SHP77 treated with DMSO at 0.1 percent for 48 hours (cell line): ENCODE measurements around the gene MYCL.
"Not testable (repeated sequence)": the region's sequence is repeated elsewhere in the genome, so short reads cannot be mapped to it uniquely, and the experiment has no call there.

ENCODE experiments used
- DNase-seq: peaks from one replicate; lab custom pipeline; 2025; lab: John Stamatoyannopoulos, UW

MYCL gene

DNA sequence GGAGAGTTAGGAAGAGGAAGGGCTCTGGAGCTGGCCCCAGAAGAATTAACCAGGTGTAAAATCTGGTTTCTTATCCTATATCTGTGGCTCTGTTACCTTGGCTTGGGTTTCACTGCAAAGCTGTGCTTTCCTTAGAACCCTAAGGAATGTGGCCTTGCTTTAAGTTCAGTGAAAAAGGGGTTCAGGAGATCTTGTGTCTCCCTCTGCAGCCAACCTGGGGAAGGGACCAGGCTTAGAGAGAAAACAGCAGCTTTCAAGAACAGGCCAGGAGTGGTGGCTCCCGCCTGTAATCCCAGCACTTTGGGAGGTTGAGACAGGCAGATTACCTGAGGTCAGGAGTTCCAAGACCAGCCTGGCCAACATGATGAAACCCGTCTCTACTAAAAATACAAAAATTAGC is 16.1 kb upstream of the MYCL start:
- DNase-seq, result no peak

DNA sequence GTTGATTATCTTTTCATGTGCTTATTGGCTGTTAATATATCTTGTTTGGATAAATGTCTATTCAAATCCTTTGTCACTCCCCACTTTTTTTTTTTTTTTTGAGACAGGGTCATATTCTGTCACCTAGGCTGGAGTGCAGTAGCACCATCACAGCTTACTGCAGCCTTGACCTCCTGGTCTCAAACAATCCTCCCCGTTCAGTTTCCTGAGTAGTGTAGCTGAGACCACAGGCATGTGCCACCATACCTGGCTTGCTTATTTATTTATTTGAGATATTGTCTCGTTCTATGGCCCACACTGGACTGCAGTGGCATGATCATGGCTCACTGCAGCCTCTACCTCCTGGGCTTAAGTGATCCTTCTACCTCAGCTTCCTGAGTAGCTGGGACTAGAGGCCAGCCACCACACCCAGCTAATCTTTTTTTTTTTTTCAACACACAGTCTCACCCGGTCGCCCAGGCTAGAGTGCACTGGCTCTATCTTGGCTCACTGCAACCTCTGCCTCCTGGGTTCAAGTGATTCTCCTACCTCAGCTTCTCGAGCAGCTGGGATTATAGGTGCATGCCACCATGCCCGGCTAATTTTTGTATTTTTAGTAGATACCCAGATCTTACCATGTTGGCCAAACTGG is 13.9 kb upstream of the MYCL start:
- no peak for DNase-seq

DNA sequence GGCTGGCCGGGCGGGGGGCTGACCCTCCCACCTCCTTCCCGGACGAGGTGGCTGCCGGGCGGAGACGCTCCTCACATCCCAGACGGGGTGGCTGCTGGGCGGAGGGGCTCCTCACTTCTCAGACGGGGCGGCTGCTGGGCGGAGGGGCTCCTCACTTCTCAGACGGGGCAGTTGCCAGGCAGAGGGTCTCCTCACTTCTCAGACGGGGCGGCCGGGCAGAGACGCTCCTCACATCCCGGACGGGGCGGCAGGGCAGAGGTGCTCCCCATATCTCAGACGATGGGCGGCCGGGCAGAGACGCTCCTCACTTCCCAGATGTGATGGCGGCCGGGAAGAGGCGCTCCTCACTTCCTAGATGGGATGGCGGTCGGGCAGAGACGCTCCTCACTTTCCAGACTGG is 11.4 kb upstream of the MYCL start:
- not testable (repeated sequence) for DNase-seq

DNA sequence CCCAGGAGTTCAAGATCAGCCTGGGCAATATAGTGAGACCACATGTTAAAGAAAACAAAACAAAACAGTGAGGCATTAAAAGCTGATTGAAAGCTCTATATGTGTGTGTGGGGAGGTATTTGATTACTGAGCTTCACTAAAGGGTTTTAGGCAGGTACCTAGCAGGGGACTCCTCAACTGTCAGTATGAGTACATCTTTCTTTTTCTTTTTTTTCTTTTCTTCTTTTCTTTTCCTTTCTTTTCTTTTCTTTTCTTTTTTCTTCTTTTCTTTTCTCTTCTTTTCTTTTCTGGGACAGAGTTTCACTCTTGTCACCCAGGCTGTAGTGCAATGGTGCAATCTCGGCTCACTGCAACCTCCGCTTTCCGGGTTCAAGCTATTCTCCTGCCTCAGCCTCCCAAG is 8.5 kb upstream of the MYCL start:
- no peak for DNase-seq

DNA sequence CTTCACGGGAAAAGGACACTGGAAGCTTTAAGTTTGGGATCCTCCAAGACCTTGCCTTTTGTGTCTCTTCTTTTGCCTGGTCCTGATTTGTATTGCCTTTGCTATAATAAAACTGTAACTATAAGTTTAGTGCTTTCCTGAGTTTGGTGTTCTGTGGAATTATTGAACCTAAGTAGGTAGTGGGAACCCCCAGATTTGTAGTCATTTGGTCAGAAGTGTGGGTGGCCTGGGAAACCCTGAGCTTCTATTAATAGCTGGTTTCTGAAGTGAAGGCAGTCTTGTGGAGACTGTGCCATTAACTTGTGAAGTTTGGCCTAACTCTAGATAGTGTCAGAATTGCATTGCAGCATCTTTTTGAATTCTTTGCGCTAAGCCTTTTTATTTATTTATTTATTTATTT is 6.8 kb upstream of the MYCL start:
- no peak for DNase-seq

DNA sequence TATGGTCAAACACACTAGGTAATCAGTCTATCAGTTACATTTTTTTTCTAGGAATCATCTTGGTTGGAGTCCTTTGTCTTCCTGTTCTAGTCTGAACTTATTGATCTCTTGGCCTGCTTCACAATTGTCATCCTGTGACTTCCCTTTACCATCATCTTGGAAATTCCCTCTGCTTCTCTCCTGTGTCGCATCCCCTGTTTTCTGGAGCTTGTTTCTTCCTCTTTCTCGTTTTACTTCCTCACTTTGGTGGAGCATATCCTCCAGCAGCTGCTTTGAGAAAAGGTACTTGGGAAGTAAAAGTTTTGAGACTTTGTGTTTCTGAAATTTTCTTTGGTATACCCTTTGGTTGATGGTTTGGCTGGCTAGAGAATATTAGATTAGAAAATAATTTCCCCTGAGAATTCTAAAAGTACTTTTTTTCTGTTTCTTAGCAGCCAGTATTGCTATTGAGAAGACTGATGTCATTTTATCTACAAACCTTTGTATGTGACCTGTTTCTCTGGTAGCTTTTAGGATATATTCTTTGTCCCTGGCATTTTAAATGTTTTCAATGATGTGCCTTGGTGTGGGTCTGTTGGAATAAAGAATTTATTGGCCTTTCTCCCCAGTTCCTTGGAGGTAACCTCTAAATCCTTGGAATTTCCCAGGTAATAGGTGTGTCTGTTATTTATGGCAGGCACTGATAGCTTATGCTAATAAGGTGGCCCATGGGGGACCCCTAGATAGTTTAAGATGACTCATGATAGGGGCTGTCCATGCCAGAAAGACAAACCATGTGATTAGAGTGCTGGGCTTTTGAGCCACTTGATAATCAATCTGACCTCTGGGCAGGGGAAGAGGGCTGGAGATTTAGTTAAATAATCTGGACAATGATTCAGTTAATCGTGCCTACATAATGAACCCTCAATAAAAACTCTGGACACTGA is 6.1 kb upstream of the MYCL start:
- no peak for DNase-seq

DNA sequence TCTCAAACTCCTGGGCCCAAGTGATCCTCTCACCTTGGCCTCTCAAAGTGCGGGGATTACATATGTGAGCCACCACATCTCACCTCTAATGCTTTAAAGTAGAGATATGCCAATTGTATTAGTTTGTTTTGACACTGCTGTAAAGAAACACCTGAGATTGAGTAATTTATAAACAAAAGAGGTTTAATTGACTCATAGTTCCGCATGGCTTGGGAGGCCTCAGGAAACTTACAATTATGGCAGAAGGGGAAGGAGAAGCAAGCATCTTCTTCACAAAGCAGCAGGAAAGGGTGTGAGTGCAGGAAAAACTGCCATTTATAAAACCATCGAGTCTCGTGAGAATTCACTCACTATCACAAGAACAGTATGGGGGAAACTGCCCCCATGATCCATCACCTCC is 3.5 kb upstream of the MYCL start:
- DNase-seq, result no peak

DNA sequence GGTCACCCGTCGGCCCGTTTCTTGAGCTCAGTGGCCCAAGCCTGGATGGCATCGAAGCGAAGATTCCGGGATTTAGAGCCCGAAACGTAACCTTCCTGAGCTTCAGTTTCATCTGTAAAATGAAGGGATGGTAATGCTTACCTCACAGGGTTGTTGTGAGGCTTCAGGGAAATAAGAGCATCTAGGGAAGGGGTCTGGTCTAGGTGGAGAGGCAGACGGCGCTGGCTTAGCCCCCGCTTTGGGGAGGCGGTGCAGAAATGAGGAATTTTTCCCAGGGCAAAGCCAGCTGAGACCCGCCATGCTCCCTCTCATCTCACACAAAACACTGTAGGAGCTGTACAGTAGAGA is 717 bp upstream of the MYCL start:
- DNase-seq, result no peak

DNA sequence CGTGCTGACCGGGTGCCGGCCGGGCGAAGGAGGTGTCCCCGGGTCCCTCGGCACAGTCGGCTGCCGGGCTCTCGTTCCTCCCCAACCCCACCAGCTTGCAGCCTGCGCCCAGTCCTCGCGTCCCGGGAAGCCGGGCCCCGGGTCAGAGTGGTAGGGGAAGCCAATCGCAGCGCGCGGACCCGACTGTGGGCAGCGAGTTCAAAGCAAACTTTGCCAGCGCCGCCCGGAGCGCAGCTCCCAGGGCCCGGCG is 328 bp downstream of the MYCL start:
- no peak for DNase-seq

DNA sequence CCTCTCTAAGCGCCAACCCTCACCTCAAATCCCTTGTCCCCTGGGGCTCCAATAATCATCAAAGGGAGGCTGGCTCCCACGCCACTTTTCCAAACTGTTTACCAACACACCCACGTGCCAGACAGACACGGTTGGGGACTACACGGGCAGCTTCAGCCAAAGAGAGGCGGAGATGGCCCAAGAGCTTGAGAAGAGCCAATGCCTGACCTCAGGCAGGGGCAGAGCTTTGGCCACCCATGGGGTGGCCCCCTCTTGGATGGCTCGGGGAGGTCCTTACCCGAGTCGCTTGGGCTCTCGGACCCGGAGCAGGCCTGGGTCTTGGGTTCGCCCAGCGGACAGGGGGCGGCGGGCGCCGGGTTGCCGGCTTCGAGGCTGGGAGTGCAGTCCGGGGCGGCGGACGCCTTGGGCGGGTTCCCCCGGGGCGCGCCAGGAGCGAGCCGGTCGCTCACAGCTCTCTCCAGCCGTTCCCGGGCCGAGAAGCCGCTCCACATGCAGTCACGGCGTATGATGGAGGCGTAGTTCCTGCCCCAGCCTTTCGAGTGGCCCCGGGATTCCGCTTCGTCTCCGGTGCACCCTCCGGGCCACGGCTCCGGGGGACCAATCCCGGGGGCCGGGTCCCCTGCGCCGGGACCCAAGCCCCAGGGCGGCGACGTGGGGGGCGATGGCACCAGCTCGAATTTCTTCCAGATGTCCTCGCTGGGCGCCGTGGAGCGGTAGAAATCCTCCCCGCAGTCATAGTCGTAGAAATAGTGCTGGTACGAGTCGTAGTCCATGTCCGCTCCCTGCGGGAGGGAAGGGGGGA is 854 bp downstream of the MYCL start:
- no peak for DNase-seq

DNA sequence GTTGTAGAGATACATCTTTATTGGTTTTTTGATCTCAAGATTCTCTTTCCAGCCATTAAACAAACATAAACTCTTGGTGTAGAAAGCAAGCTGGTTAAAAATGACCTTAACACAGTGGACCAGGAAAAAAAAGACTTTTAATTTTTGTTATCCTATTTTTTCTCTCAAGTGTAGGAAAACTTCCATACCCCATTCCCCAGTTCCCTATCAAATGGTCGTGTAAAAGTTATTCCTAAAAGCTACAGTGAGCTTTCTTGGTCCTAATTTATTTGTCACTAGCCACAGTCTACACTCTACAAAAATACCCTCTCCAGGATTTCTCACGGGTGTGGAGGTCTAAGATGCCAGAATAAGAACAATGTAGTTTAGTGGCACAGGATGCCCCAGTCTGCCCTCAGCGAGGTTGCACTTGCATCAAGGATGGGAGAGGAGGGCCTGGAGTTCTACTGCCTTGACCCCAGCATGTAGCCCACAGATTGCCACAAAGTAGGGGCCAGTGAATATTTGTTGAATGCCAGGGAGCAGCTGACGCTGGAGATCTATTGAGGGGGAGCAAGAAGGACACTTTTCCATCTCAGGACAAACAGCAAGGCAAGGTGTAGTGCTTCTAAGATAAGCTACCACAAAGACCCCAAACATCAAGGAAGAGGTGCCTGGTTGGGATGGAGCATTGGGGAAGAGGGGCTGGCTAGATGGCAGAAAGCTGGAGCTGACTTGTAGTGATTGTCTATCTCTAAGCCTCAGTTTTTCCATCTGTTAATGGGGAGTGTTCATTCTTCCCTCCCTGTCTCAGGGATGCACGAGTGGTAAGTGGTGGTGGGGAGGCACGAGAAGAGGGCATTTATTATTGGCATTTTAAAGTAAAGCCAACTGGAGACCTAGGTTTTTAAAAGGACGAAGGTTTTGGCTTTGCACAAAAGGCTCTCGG is 1.8 kb downstream of the MYCL start:
- DNase-seq, result no peak

DNA sequence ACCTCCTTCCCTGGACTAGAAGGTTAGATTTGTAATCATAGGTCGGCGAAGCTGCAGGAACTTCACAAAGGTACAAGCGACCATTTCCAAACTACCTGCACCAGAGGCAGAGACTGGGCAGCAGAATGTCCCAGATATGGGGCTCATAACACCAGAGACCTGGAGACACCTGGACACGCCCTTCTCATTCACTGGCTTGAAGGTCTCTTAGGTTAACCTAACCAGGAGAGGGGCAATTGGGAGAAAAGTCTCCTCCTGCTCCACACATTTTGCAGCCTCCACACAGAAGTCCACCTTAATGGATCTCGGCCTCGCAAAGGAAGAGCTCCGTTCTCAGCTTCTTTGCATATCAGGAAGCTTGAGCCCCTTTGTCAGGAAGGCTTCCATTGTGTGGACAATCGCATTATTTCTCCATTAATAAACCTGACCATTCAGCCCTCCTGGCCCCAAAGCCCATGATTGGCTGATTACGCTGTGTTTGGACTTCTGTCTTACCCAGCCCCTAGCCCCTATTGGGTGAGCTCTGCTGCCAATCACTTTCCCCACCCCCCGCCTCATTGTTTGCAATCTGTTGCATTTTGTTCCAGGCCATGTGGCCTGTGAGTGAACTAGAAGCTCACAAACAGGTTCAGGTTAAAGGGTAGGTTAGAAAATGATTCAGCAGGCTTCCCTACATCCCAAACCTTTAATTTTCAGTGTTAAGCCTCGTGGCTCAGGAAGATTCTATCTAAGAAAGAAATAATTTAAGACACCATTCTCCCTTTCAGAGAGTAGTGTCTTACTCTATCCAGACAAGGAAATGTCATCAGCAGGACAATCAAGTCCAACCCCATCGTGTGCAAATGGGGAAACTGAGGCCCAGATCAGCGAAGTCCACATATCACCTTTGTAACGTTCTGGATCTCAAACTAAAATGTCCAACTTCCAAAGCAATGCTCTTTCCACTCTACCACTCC is 2.8 kb downstream of the MYCL start:
- no peak for DNase-seq

DNA sequence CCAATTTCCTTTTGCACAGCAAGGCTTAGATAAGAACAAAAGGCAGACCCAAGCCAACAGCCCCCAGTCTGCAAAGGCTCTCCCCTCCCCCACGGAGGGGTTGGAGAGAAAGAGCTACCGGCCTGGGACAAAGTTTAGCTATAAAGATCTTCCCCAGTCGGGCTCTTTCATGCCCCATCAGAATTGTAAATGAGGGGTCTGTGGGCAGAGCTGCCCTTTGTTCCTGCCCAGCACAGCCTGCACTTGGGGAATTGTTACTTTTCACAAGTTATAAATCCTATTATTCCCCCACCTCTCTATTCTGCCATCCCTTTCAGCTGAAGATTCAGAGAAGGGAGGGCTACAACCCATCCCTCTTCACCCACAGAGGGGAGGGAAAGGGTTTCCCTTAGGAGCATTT is 3.5 kb downstream of the MYCL start:
- DNase-seq, result no peak

DNA sequence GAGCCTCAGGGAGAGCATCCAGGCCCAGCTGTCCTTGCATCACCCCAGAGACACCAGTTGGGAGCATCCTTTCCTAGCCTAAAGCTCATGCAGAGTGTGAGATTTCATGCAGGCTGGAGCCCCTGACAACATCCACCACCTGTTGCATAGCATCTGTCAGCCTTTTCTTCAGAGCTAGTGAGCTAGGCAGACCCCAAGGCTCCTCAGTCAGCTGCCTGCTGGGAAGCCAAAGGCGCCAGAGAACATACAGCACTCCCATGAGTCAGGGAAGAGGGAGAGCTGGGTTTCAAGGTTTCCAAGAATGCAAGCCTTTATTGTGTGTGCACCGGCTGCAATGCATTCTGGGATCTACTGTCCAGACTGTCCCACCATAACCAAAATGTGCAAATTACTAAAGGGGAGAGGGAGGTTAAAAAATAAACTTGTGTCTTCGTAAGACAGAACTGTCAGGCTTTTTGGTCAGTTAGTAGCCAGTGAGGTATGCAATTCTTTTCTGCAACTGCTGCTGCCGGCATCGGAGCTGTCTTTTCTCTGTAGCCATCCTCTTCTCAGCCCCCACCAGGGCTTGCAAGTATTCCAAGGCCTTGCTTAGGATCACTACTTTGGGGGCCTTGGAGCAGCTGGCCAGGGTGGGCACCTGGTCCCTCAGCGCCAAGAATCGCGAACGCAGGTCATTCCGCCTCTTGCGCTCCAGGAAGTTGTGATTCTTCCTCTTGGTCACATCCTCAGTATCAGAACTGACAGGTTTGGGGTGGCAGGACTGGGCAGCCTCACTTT is 4.6 kb downstream of the MYCL start:
- no peak for DNase-seq

DNA sequence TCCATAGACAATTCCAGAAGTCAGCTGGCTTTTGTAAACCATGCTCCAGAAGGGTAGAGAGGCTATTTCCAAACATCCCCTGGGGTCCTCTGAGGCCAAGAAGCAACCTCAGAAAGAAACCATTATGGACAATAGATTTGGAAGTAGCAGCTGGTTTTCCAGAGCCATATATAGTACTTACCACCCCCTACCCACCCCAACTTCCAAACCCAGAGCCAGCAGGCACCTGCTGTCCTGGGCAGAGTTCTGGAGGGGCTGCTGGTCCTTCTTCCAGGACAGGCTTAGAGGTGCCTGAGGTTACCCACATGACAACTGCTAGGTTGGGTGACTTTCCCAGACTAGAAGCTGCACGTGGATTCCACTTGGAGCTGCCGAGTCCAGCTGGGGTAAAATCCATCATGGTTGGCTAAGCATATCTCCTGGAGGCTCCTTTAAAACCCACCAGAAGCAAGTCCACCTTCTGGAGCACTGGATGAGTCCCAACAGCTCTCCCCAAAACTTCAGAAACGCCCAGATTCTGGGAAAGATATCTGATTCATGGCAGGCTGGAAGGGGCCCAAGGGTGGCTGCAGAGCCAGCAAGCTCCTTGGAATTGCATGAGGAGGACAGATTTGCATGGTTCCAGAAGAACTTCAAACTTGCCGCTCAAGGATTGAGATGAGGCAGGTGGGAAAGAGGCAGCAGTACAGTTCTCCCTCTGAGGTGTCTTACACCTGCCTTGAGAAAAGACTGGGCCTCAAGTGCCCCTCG is 5.8 kb downstream of the MYCL start:
- DNase-seq, result no peak

DNA sequence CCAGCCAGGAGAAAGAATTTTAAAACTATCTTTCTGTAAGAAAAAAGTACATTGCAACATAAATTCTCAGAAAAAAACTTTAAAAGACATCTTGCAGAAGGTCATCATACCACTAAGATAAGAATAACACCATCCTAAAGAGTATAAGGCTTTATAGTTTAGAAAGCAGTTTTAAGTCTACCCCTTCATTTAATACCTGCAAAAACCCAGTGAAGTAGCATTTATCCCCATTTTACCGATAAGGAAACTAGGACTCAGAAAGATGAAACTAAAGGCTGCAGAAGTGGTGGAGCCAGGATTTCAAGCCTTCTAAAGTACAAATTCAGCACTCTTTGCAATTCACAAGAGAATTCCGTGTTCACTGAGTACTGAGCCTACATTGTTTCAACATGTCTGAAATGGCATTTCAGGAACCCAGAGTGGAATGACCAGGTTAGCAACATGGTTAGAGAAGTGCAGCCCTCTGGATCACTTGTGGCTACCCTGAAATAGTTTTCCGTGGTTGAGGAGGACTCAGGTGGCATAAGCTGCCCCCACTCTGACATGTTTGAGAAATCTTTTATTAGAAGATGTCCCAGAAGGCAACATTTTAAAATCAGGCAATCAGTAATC is 6.7 kb downstream of the MYCL start:
- no peak for DNase-seq

DNA sequence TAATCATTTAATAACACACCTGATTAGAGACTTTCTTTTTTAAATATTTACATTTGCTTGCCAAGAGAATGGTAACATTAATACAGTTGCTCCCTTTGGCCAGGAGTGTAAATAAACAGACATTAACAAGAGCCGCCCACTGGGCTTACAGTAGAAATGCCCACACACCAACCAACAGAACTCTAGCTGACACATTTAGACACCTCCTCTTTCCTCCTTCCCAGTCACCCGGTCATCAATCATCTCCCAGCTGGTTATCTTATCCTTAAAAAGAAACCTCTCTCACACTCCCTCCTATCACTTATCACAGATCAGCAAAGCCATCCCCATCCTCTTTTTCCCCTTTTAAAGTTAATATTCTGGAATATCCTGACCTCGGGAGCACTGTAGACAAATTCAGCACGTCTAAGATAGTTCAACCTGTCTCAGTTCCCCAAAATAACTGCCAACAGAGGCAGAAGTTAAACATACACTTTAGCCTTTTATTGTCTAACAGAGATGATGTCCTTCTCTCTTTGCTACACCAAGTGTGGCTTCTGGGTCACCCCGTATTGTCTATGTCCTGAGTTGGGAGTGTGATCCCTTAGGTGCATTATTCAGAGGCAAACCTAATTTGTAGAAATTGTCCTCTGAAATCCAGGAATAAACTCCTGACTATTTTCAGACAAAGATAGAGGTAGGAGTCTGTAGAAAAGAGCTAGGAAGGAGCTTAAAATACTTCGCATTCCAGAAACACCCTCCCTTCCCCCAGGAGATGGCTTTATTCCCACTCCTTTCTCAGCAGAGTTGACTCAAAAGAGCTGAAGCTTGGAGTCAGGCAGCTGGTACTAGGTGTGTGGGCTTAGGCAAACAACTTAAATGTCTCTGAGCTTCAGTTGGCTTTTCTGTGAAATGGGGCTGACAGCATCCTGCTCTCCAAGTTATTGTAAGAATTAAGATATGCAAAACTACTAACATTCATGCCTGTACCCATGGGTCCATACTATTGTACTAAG is 8.8 kb downstream of the MYCL start:
- DNase-seq, result no peak

DNA sequence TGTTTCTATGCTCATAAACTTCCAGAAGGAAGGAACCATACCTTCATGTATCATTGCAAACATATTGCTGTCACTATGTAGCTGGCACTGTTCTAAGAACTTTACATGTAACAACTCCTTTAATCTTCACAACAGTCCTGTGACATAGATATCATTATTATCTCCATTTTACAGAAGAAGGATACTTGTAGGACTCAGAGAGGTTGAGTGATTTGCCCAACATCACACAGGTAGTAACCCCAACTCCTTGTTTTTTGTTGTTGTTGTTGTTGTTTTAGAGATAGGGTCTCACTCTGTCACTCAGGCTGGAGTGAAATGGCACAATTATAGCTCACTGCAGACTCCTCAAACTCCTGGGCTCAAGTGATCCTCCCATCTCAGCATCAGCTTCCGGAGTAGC is 10.8 kb downstream of the MYCL start:
- no peak for DNase-seq
